D341Med (cell line): ENCODE data around the gene KLHL28.
"Not testable (repeated sequence)": the region's sequence is repeated elsewhere in the genome, so short reads cannot be mapped to it uniquely, and the experiment has no call there.

Source experiments
- DNase-seq: peaks from one replicate; pipeline ENCODE4 v3.0.0; 2012; ENCODE audit warnings: low spot score

KLHL28 gene

GRCh38 chr14:44897041-44897844 lies 64.5 kb downstream of the KLHL28 start:
- DNase-seq: peak; percentile 96

- no peak for DNase-seq
Observed at GRCh38 chr14:44896275-44897040, 65.3 kb downstream of the KLHL28 start.

GRCh38 chr14:44895716-44896115 lies 66.0 kb downstream of the KLHL28 start:
- DNase-seq: no peak

- DNase-seq: no peak
Observed at GRCh38 chr14:44893535-44893934, 68.2 kb downstream of the KLHL28 start.

- DNase-seq: not testable (repeated sequence)
Observed at GRCh38 chr14:44891726-44892372, 69.9 kb downstream of the KLHL28 start.

GRCh38 chr14:44889595-44890471 lies 71.9 kb downstream of the KLHL28 start:
- no peak for DNase-seq

GRCh38 chr14:44887596-44887955 lies 74.2 kb downstream of the KLHL28 start:
- no peak for DNase-seq

- DNase-seq: no peak
Observed at GRCh38 chr14:44886860-44887595, 74.7 kb downstream of the KLHL28 start.

GRCh38 chr14:44880791-44881190 lies 81.0 kb downstream of the KLHL28 start:
- DNase-seq: no peak
